Natural killer cell (primary cell): ENCODE measurements around the gene WFDC6. TPM values are rescaled to one million over a fixed set of nuclear protein-coding genes. Genes with fewer than 3 reads are reported as not detected.
"Not testable (repeated sequence)": the region's sequence is repeated elsewhere in the genome, so short reads cannot be mapped to it uniquely, and the experiment has no call there.

Source experiments
- ATAC-seq, 3 donors: fragments of 150-1000 bp in 2 of 3; fragments of 200-7000 bp in 1 of 3; cut with Tn5 transposase; 1 replicate in 1 of 3; 2 replicates in 2 of 3; pipeline ENCODE4 v1.10.0; 2021; ENCODE audit warnings: mild to moderate bottlenecking in 2 of 3, moderate library complexity in 2 of 3
- DNase-seq, 2 donors: peaks; one replicate each; pipeline versions ENCODE4 v3.0.0 to v3.0.0-alpha.2; 2013 to 2021; ENCODE audit warnings: mixed read lengths in 1 of 2
- H3K27ac ChIP-seq: one replicate; pipeline ENCODE4 v1.5.1; 2013; ENCODE audit warnings: mild to moderate bottlenecking, low read length
- H3K27me3 ChIP-seq: one replicate; pipeline ENCODE4 v1.6.1; 2013; ENCODE audit warnings: low read length; ENCODE audit not compliant: control insufficient read depth, insufficient read depth
- H3K36me3 ChIP-seq: one replicate; pipeline ENCODE4 v1.6.1; 2013; ENCODE audit warnings: low read length; ENCODE audit not compliant: control insufficient read depth, insufficient read depth
- H3K4me1 ChIP-seq: one replicate; pipeline ENCODE4 v1.6.1; 2013; ENCODE audit warnings: low read length; ENCODE audit not compliant: control insufficient read depth, insufficient read depth
- H3K4me3 ChIP-seq: one replicate; pipeline ENCODE4 v1.5.1; 2013; ENCODE audit warnings: low read length
- H3K9me3 ChIP-seq: one replicate; pipeline ENCODE4 v1.6.1; 2013; ENCODE audit warnings: low read length; ENCODE audit not compliant: control insufficient read depth, insufficient read depth
- H3K27ac Mint-ChIP-seq, 2 donors: one replicate each; pipeline ENCODE4 v1.8.0; 2022; ENCODE audit warnings: mild to moderate bottlenecking in 2 of 2, mixed read lengths in 2 of 2, moderate library complexity in 1 of 2
- H3K27me3 Mint-ChIP-seq, 2 donors: one replicate each; pipeline ENCODE4 v1.8.0; 2022; ENCODE audit warnings: low read depth in 2 of 2, mixed read lengths in 2 of 2
- H3K36me3 Mint-ChIP-seq: one replicate; pipeline ENCODE4 v1.8.0; 2022; ENCODE audit warnings: mixed read lengths
- H3K4me1 Mint-ChIP-seq, 2 donors: one replicate each; pipeline ENCODE4 v1.8.0; 2022; ENCODE audit warnings: mixed read lengths in 2 of 2
- H3K4me3 Mint-ChIP-seq: one replicate; pipeline ENCODE4 v1.8.0; 2022; ENCODE audit warnings: mild to moderate bottlenecking, moderate library complexity, mixed read lengths
- H3K9me3 Mint-ChIP-seq, 2 donors: one replicate each; pipeline ENCODE4 v1.8.0; 2022; ENCODE audit warnings: mixed read lengths in 2 of 2
- CTCF ChIP-seq: fragments of 200-600 bp; IDR thresholded peaks from one replicate; pipeline ENCODE4 v1.8.0; 2022; ENCODE audit warnings: antibody characterized with exemption
- WGBS: methylation state at CpG from one replicate; pipeline ENCODE4 v1.1.7; 2013; ENCODE audit warnings: missing lambda C conversion rate; ENCODE audit not compliant: insufficient coverage; 5-methylcytosine and 5-hydroxymethylcytosine counted together
- intact Hi-C: fragments of 100-400 bp; cut with micrococcal nuclease; formaldehyde crosslinking; loops from one replicate; pipeline ENCODE4 v1.14.2; 2022
- total RNA-seq, 4 donors: library from RNA; stranded (reverse); fragments of 120-200 nt in 1 of 4; gene quantifications; one replicate each; pipeline versions ENCODE4 v1.2.3 to v1.2.4, GENCODE V29; 2013 to 2022

Gene WFDC6
- total RNA-seq, result not detected
- not detected for total RNA-seq (2013)

GRCh38 chr20:45539382-45539781, at the start of gene WFDC6:
WFDC6 (minus strand) TSS chr20:45539482; CDS start chr20:45539407, 75 bp downstream.
- no peak within 1 kb of the TSS for H3K27ac ChIP-seq
- no peaks in the 10 kb centered on the region for H3K27me3 ChIP-seq
- no peaks in the 10 kb centered on the region for H3K36me3 ChIP-seq
- H3K4me1 ChIP-seq, result no peaks in the 10 kb centered on the region
- Mint-ChIP-seq H3K9me3 (no peaks in the 10 kb centered on the region), H3K27me3 (peaks cover 9 to 16% of the 10 kb centered on the region in 2 donors), H3K4me3 (no peak within 1 kb of the TSS), H3K36me3 (no peaks in the 10 kb centered on the region), H3K4me1 (no peaks in the 10 kb centered on the region), H3K27ac (no peak within 1 kb of the TSS)
- ATAC-seq (no peak), DNase-seq (no peak)
- H3K9me3 ChIP-seq, result no peaks in the 10 kb centered on the region
- 89% methylated on average over 2 of the region's 2 CpGs for WGBS
- no peak within 1 kb of the TSS for H3K4me3 ChIP-seq
- intact Hi-C loops, result no loop called here
- TF ChIP-seq CTCF, result no peak

GRCh38 chr20:45588800-45589199, 49.5 kb upstream of the WFDC6 start:
- DNase-seq (no peak), ATAC-seq (no peak)
- Mint-ChIP-seq H3K36me3 (no peaks in the 10 kb centered on the region), H3K9me3 (no peaks in the 10 kb centered on the region), H3K4me1 (no peaks in the 10 kb centered on the region), H3K4me3 (no peak overlapping the region), H3K27me3 (peaks cover 11 to 40% of the 10 kb centered on the region in 2 donors), H3K27ac (no peak overlapping the region)
- H3K4me1 ChIP-seq, result no peaks in the 10 kb centered on the region
- H3K9me3 ChIP-seq, result no peaks in the 10 kb centered on the region
- WGBS, result 60% methylated on average over 1 of the region's 2 CpGs
- intact Hi-C loops, result no loop called here
- TF ChIP-seq CTCF, result no peak
- H3K27me3 ChIP-seq, result no peaks in the 10 kb centered on the region
- no peak overlapping the region for H3K27ac ChIP-seq
- no peaks in the 10 kb centered on the region for H3K36me3 ChIP-seq
- no peak overlapping the region for H3K4me3 ChIP-seq

- WGBS, result 82% methylated on average over 5 of the region's 5 CpGs
- ATAC-seq, H3K9me3 Mint-ChIP-seq, H3K36me3 Mint-ChIP-seq, H3K4me1 ChIP-seq, H3K4me3 ChIP-seq, H3K9me3 ChIP-seq, H3K27ac Mint-ChIP-seq, H3K4me3 Mint-ChIP-seq, H3K27ac ChIP-seq, intact Hi-C loops, H3K27me3 ChIP-seq, H3K36me3 ChIP-seq, DNase-seq, H3K4me1 Mint-ChIP-seq: not testable (repeated sequence)
- peaks cover 8 to 33% of the 10 kb centered on the region in 2 donors for H3K27me3 Mint-ChIP-seq
Observed at GRCh38 chr20:45585986-45586385, 46.7 kb upstream of the WFDC6 start.

GRCh38 chr20:45584294-45584693, 45.0 kb upstream of the WFDC6 start:
- H3K4me1 ChIP-seq, H3K4me3 ChIP-seq, H3K4me1 Mint-ChIP-seq, intact Hi-C loops, H3K27ac ChIP-seq, H3K27me3 ChIP-seq, H3K9me3 ChIP-seq, H3K36me3 Mint-ChIP-seq, H3K36me3 ChIP-seq, DNase-seq, ATAC-seq, H3K9me3 Mint-ChIP-seq, H3K4me3 Mint-ChIP-seq, H3K27ac Mint-ChIP-seq: not testable (repeated sequence)
- H3K27me3 Mint-ChIP-seq, result peaks cover 17 to 45% of the 10 kb centered on the region in 2 donors
- WGBS, result 88% methylated on average over 5 of the region's 5 CpGs

GRCh38 chr20:45583502-45583901, 44.2 kb upstream of the WFDC6 start:
- H3K4me3 Mint-ChIP-seq, result no peak overlapping the region
- no peaks in the 10 kb centered on the region for H3K9me3 ChIP-seq
- no peaks in the 10 kb centered on the region for H3K27me3 ChIP-seq
- no peak overlapping the region for H3K4me3 ChIP-seq
- no peak for TF ChIP-seq CTCF
- peaks cover 19 to 42% of the 10 kb centered on the region in 2 donors for H3K27me3 Mint-ChIP-seq
- no peak for ATAC-seq
- WGBS, result 85% methylated on average over 3 of the region's 3 CpGs
- H3K27ac ChIP-seq, result no peak overlapping the region
- H3K36me3 ChIP-seq, result no peaks in the 10 kb centered on the region
- intact Hi-C loops, result no loop called here
- no peak overlapping the region for H3K27ac Mint-ChIP-seq
- no peaks in the 10 kb centered on the region for H3K4me1 Mint-ChIP-seq
- no peaks in the 10 kb centered on the region for H3K36me3 Mint-ChIP-seq
- H3K4me1 ChIP-seq, result no peaks in the 10 kb centered on the region
- DNase-seq, result no peak
- H3K9me3 Mint-ChIP-seq, result no peaks in the 10 kb centered on the region
